Measurements from ENCODE around the gene PELI1. TPM values are rescaled to one million over a fixed set of nuclear protein-coding genes. Genes with fewer than 3 reads are reported as not detected.
A peak's percentile ranks its signal among the peaks of the same experiment; 100 is the strongest.

PELI1 gene
- total RNA-seq, 6 experiments from 2014 or later: 1.9 to 4.9 (median 2.8) TPM

- Mint-ChIP-seq H3K4me1 (ENCODE audit: low read depth) (peaks cover 47% of the 10 kb centered on the region), H3K36me3 (ENCODE audit: low read depth) (no peaks in the 10 kb centered on the region), H3K9me3 (no peaks in the 10 kb centered on the region), H3K27me3 (ENCODE audit: insufficient read depth) (no peaks in the 10 kb centered on the region), H3K4me3 (no peak overlapping the region), H3K27ac (peak overlapping the region; percentile 71; the same call in 1 of the 2 replicates)
- no peak for DNase-seq
- TF ChIP-seq, protein P1, sequence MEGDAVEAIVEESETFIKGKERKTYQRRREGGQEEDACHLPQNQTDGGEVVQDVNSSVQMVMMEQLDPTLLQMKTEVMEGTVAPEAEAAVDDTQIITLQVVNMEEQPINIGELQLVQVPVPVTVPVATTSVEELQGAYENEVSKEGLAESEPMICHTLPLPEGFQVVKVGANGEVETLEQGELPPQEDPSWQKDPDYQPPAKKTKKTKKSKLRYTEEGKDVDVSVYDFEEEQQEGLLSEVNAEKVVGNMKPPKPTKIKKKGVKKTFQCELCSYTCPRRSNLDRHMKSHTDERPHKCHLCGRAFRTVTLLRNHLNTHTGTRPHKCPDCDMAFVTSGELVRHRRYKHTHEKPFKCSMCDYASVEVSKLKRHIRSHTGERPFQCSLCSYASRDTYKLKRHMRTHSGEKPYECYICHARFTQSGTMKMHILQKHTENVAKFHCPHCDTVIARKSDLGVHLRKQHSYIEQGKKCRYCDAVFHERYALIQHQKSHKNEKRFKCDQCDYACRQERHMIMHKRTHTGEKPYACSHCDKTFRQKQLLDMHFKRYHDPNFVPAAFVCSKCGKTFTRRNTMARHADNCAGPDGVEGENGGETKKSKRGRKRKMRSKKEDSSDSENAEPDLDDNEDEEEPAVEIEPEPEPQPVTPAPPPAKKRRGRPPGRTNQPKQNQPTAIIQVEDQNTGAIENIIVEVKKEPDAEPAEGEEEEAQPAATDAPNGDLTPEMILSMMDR (IDR thresholded peaks at IDR 0.05): no peak
These were observed 29.3 kb downstream of the PELI1 start for GRCh38 chr2:64114912-64115277.

DNA sequence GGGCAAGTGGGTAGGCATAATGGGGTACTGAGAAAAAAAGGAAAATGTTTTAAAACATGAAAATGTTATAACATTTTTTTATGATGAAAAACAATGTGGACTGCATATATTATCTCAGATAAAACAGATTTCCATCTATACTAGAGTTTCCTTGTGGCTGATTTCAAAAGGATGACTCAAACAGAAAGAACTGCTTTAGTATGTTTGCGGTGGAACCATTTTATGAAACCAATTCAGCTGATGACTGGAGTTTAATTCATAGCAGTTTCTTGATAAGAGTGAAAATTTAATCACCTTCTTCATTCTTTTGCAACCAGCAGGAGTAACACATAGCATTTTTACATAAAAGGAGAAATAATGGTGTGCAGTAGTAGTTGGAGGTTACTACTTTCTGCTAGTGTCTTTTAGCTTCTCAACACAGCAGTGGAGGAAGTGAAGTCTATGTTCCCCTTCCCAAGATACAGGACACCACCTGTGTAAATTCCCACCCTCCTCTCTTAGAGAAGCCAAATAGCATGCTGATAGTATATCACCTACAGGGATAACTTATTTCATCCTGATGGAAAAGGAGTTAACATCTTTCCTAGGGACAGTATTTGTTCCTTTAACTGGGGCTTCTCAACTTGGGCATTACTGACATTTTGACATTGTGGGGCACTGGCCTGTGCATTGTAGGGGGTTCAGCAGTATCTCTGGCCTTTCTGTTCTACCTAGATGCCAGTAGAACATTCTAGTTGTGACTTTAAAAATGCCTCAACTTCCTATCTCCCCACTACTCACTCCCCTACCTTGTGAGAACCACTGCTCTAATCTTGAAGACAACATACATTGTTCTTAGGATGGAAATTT is 29.9 kb downstream of the PELI1 start:
- H3K9me3 Mint-ChIP-seq: no peaks in the 10 kb centered on the region
- H3K27ac Mint-ChIP-seq: peak overlapping the region; percentile 71
- TF ChIP-seq, protein P1 (IDR thresholded peaks at IDR 0.05): no peak
- peaks cover 47% of the 10 kb centered on the region for H3K4me1 Mint-ChIP-seq (ENCODE audit: low read depth)
- peak; percentile 69 for DNase-seq
- H3K4me3 Mint-ChIP-seq: peak overlapping the region; percentile 58
- no peaks in the 10 kb centered on the region for H3K27me3 Mint-ChIP-seq (ENCODE audit: insufficient read depth)
- H3K36me3 Mint-ChIP-seq (ENCODE audit: low read depth): no peaks in the 10 kb centered on the region

DNA sequence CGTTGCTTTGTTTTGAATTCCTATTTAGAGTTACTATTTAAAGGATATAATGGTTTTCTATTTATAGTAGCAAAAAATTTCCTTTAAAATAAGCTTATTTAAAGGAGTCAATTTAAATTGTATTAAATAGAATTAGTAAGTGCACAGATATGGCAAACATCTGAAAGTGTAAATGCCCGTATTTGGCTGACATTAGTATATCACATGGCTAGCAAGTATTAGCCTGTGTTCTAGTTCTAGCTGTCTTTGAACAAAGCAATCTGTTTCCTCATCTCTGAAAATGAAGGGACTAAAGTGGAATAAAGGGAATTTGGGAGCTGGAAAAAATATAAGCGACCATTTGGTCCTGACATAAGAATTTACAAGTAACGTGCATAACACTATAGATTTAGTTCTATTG is 32.2 kb downstream of the PELI1 start:
- Mint-ChIP-seq H3K27ac (no peak overlapping the region), H3K9me3 (no peaks in the 10 kb centered on the region), H3K27me3 (ENCODE audit: insufficient read depth) (no peaks in the 10 kb centered on the region), H3K4me3 (no peak overlapping the region), H3K4me1 (ENCODE audit: low read depth) (peaks cover 45% of the 10 kb centered on the region), H3K36me3 (ENCODE audit: low read depth) (peaks cover 4% of the 10 kb centered on the region; the same call in 1 of the 2 replicates)
- TF ChIP-seq, protein P1 (IDR thresholded peaks at IDR 0.05): no peak
- DNase-seq: no peak

GRCh38 chr2:64111426-64111825 is 32.8 kb downstream of the PELI1 start:
- peaks cover 41% of the 10 kb centered on the region for H3K4me1 Mint-ChIP-seq (ENCODE audit: low read depth)
- no peak for DNase-seq
- H3K4me3 Mint-ChIP-seq: no peak overlapping the region
- no peaks in the 10 kb centered on the region for H3K9me3 Mint-ChIP-seq
- H3K27ac Mint-ChIP-seq: no peak overlapping the region
- H3K36me3 Mint-ChIP-seq (ENCODE audit: low read depth): peaks cover 4% of the 10 kb centered on the region; the same call in 1 of the 2 replicates
- no peaks in the 10 kb centered on the region for H3K27me3 Mint-ChIP-seq (ENCODE audit: insufficient read depth)
- TF ChIP-seq, protein P1 (IDR thresholded peaks at IDR 0.05): no peak

- Mint-ChIP-seq H3K27ac (no peak overlapping the region), H3K36me3 (ENCODE audit: low read depth) (peaks cover 4% of the 10 kb centered on the region; the same call in 1 of the 2 replicates), H3K4me1 (ENCODE audit: low read depth) (peaks cover 38% of the 10 kb centered on the region), H3K27me3 (ENCODE audit: insufficient read depth) (no peaks in the 10 kb centered on the region), H3K9me3 (no peaks in the 10 kb centered on the region), H3K4me3 (no peak overlapping the region)
- no peak for DNase-seq
- TF ChIP-seq, protein P1 (IDR thresholded peaks at IDR 0.05): no peak
These were observed 35.5 kb downstream of the PELI1 start for GRCh38 chr2:64108666-64109241.

Measured in HFFc6 (cell line).